GM21717 (cell line): ENCODE measurements around the gene MPPE1.
A peak's percentile ranks its signal among the peaks of the same experiment; 100 is the strongest.
"Not testable (repeated sequence)": the region's sequence is repeated elsewhere in the genome, so short reads cannot be mapped to it uniquely, and the experiment has no call there.

Experiments
- ATAC-seq: cut with Tn5 transposase; IDR thresholded peaks from one replicate; pipeline ENCODE4 v1.9.1; 2021; ENCODE audit warnings: mild to moderate bottlenecking, moderate library complexity; ENCODE audit not compliant: unreplicated experiment

MPPE1 gene

DNA sequence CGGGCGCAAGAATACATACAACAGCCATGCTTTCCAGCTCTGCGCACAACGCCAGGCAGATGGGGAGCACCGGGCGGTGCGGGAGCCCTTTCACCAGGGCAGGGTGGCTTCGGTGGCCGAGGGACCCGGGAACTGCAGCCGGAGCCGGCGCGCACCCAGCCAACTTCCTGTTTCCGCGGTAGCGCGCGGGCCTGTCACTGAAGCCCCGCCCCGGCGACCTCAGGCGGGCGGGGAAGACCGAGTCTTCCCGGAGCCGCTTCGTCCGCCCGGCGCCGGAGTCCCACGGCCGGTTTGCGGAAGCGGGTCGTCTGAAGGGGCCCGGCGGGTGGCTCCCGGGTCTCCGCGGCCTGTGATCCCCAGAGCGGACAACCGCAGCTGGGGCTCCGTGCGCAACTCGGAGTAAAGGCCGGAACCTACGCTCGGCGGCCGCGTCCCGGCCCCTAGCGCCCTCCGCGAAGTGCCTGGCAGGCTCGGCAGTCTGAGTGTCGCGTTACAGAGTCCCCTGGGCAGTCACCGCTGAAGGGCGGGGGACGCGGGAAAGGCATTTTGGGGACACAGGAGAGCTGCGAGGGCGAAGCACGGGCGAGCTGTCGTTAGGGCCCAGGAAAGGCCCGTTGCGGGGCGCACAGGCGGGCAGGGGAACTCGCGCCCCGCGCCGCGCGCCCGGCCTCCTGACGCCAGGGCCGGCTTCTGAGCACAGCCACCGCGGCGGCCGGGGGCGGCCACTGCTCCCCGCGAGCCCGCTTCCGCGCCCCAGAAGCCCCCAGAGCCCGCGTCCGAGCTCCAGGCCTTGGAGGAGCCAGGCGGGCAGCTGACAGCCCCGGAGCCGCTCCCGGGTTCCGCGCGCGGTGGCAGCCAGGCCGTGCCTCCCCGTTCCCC lies at the start of gene MPPE1:
TSS of gene MPPE1 (minus strand) at position 136 of the 879 bp plus-strand sequence. CDS start 11,053 bp downstream, outside the sequence.
- ATAC-seq, result peak; percentile 88

GRCh38 chr18:11957636-11958035 lies 49.5 kb upstream of the MPPE1 start:
- no peak for ATAC-seq

GRCh38 chr18:11956371-11957308 lies 48.5 kb upstream of the MPPE1 start:
- ATAC-seq, result no peak

DNA sequence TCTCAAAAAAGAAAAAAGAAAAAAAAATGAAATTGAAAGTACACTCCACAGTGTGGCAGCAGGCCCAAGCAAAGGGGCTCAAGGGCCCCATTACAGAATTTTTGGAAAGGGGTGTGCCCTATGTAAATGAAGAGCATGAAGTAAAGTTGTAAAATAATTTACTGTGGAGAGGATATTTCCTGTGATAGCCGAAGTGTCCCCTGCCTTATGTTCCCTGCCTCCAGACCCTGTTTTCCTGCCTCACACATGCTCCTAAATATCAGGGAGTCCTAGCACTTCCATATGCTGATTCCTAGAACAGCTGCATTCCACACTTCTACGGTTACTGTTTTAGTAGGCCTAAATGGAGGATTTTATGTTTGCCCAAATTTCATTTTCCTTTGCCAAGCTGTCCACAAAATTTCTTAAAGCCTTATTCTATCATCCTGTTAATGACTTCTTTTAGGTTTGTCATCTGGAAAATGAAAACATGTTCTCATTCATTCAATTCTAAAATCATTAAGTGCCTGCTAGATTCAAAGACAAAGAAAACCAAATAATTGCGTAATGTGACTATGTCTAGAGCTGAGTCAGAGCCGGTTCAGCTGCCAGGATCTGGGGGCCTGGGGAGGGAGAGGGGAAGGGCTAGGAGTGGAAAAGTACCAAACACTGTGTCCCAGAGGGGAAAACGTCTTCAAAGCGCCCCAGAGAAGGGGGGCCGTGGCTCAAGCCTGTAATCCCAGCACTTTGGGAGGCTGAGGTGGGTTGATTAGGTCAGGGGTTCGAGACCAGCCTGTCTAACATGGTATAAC lies 47.3 kb upstream of the MPPE1 start:
- ATAC-seq, result no peak

DNA sequence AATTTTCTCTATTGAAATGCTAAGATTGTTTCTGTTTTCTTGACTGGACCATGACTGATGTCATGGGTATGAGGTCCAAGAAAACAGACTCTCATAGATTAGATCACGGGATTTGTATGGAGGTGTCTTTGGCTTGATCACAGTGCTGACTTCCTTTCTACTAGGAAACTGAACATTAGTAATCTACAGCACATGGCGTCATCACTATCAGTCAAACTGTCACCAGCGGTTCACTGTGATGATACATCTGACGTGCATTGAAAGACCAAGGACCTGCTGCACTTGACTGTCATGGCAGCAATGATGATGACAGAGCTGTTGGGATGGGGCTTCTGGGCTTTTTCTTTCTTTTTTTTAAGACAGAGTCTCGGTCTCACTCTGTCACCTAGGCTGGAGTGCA lies 45.0 kb upstream of the MPPE1 start:
- no peak for ATAC-seq

GRCh38 chr18:11951390-11951851 lies 43.3 kb upstream of the MPPE1 start:
- ATAC-seq, result no peak

DNA sequence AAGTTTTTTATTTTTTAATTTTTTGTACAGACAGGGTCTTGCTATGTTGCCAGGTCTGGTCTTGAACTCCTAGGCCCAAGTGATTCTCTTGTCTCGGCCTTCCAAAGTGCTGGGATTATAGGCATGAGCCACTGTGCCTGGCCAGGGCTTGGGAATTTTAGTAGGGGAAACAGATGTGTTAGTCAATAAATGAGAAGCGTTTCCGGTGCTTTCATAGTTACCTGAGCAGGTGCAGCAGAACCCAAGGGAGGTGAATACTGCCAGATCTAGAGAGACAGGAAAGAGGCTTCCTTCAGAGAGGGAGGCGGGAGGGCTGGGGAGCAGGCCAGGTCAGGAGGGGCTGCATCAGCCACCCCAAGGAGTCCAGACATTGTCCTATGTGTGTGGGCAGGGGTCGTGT lies 42.7 kb upstream of the MPPE1 start:
- no peak for ATAC-seq

- ATAC-seq, result no peak
These were observed 40.9 kb upstream of the MPPE1 start for GRCh38 chr18:11948852-11949523.

DNA sequence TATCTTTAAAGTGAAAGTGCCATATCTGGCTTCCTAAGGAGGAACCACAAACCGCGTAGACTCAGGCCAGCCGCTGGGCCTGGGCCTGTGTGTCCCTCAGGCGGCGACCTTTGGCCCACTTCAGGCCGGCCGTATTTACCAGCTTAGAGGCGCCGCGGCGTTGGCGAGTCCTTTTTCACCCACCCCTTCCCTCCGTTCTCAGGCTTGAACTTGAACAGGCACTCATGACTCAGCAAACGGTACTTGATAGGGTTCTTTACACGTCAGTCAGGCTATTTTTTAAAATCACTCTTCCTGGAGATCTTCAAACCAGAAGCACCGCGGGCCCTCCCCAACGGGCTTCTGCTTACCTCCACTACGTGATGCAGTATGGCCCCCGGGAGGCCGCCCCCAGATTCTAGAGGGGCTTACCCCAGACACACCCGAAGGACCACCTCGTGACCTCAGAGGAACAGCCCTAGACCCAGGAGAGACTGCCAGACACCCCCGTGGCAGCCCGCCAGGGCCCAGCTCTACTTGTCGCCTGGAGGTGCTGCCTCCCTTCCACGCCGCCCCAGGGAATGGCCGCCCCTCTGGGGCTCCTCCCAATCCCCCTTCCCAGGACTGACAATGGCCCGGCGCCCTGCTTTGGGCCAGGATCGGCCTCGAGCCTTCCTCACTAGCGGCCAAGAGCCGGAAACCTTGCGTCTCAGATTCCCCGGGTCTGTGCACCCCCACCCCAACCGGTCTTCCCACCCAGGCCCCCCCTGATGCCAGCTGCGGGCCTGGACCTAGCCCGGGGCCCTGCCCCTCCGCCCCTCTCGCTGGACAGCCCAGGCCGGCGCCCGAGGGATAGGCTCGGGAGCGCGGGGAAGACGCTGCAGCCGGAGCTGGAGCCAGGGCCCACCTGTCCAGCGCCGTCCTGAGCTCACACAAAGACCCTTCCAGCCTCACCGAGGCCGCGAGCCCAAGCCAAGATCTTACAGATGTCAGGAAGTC lies 39.4 kb upstream of the MPPE1 start:
- ATAC-seq, result peak; percentile 76

- no peak for ATAC-seq
These were observed 38.6 kb upstream of the MPPE1 start for GRCh38 chr18:11946756-11947155.

GRCh38 chr18:11945834-11946659 lies 37.9 kb upstream of the MPPE1 start:
- not testable (repeated sequence) for ATAC-seq

- no peak for ATAC-seq
These were observed 36.7 kb upstream of the MPPE1 start for GRCh38 chr18:11944786-11945185.

GRCh38 chr18:11944252-11944651 lies 36.1 kb upstream of the MPPE1 start:
- ATAC-seq, result no peak

- ATAC-seq, result no peak
These were observed 35.4 kb upstream of the MPPE1 start for GRCh38 chr18:11943551-11943950.

DNA sequence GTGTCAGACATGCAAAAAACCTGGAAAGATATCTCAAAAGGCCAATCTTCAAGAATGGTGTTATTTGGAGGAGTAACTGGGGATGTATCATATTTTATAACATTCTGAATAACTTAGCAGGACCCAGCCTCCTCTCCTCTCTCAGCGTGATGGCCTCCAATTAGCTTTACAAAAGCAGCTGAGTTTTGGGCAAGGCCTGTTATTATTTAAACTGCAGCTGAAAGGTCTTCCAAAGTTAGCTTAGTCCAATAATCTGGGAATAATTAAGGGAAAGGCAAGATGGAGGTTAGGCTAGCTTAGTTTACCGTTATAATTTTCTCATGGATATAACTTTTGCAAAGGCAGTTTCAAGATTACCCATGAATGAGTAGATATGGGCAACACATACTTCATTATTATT lies 32.8 kb upstream of the MPPE1 start:
- ATAC-seq, result no peak

- ATAC-seq, result no peak
These were observed 29.9 kb upstream of the MPPE1 start for GRCh38 chr18:11937874-11938478.

- ATAC-seq, result no peak
These were observed 24.3 kb upstream of the MPPE1 start for GRCh38 chr18:11932393-11932792.

GRCh38 chr18:11927497-11927896 lies 19.4 kb upstream of the MPPE1 start:
- no peak for ATAC-seq
